Caco-2 (cell line): ENCODE data around the gene CDPF1. TPM values are rescaled to one million over a fixed set of nuclear protein-coding genes. Genes with fewer than 3 reads are reported as not detected.

ENCODE experiments used
- BruUV-seq: library from RNA; stranded (reverse); fragments of 400-500 nt; replicated peaks from 2 replicates; lab custom pipeline; 2021; lab: Mats Ljungman, UMichigan
- CTCF ChIA-PET: fragments of 300-600 bp; sonication (Branson Sonifier 250); formaldehyde crosslinking; loops from one replicate; lab custom pipeline; 2022; ENCODE audit warnings: antibody characterized with exemption; lab: Charles Lee
- POLR2A ChIA-PET: fragments of 300-600 bp; sonication (Branson Sonifier 250); formaldehyde crosslinking; loops from one replicate; lab custom pipeline; 2022; ENCODE audit warnings: antibody characterized with exemption; lab: Charles Lee
- DNase-seq, 2 experiments: peaks; one replicate each; pipeline versions ENCODE4 v3.0.0 to v3.0.0-alpha.2; 2020 to 2022
- H3K27me3 ChIP-seq: replicated peaks from 2 replicates; pipeline ENCODE4 v1.6.0; 2011; ENCODE audit warnings: low read length; ENCODE audit not compliant: control insufficient read depth, insufficient read depth
- H3K36me3 ChIP-seq: 2 replicates; pipeline ENCODE4 v1.5.1; 2011; ENCODE audit warnings: low read length; ENCODE audit not compliant: control insufficient read depth, insufficient read depth
- H3K4me1 ChIP-seq: fragments of 250-450 bp; sonication (Bioruptor Pico); 2 replicates; pipeline ENCODE4 v1.5.1; 2020; ENCODE audit warnings: mild to moderate bottlenecking
- H3K4me3 ChIP-seq: 2 replicates; pipeline ENCODE4 v1.5.1; 2011; ENCODE audit warnings: low read depth, mild to moderate bottlenecking, control low read depth, low read length
- H3K9me3 ChIP-seq: fragments of 250-450 bp; sonication (Bioruptor Pico); 2 replicates; pipeline ENCODE4 v1.5.1; 2020; ENCODE audit warnings: mild to moderate bottlenecking, moderate library complexity
- H3K27ac Mint-ChIP-seq: one replicate; pipeline ENCODE4 v1.8.0; 2022; ENCODE audit warnings: mixed read lengths; ENCODE audit not compliant: unreplicated experiment
- H3K27me3 Mint-ChIP-seq: one replicate; pipeline ENCODE4 v1.8.0; 2022; ENCODE audit warnings: mixed read lengths; ENCODE audit not compliant: insufficient read depth, unreplicated experiment
- H3K36me3 Mint-ChIP-seq: one replicate; pipeline ENCODE4 v1.8.0; 2022; ENCODE audit warnings: mild to moderate bottlenecking, mixed read lengths; ENCODE audit not compliant: insufficient read depth, unreplicated experiment
- H3K4me1 Mint-ChIP-seq: one replicate; pipeline ENCODE4 v1.8.0; 2022; ENCODE audit warnings: low read depth, mixed read lengths; ENCODE audit not compliant: unreplicated experiment
- H3K4me3 Mint-ChIP-seq: one replicate; pipeline ENCODE4 v1.8.0; 2022; ENCODE audit warnings: mild to moderate bottlenecking, moderate library complexity, mixed read lengths; ENCODE audit not compliant: unreplicated experiment
- H3K9me3 Mint-ChIP-seq: one replicate; pipeline ENCODE4 v1.8.0; 2022; ENCODE audit warnings: mixed read lengths; ENCODE audit not compliant: unreplicated experiment
- CTCF ChIP-seq, 2 experiments: fragments of 200-600 bp in 1 of 2; IDR thresholded peaks; 1 replicate in 1 of 2; 2 replicates in 1 of 2; pipeline versions ENCODE4 v1.5.1 to v1.8.0; 2011 to 2022; ENCODE audit warnings: antibody characterized with exemption in 1 of 2, control low read depth in 1 of 2, inconsistent platforms in 1 of 2, low read depth in 1 of 2, low read length in 1 of 2, mild to moderate bottlenecking in 1 of 2, moderate library complexity in 1 of 2; ENCODE audit not compliant: insufficient read depth in 1 of 2, severe bottlenecking in 1 of 2, unreplicated experiment in 1 of 2
- intact Hi-C: fragments of 100-400 bp; cut with micrococcal nuclease; formaldehyde crosslinking; loops from one replicate; pipeline ENCODE4 v1.10.0; 2022; ENCODE audit not compliant: unreplicated experiment
- total RNA-seq: library from RNA; stranded (reverse); gene quantifications from 2 replicates; pipeline ENCODE4 v1.2.3, GENCODE V29; 2022

CDPF1 gene
- total RNA-seq, 1 experiment from 2014 or later, result 7.2 TPM

- H3K4me3 ChIP-seq, result no peak overlapping the region
- no peak overlapping the region for H3K4me3 Mint-ChIP-seq
- H3K27ac Mint-ChIP-seq, result no peak overlapping the region
- no peak for TF ChIP-seq CTCF (IDR thresholded peaks at IDR 0.05; ENCODE audit: insufficient read depth in 1 of 2, low read depth in 1 of 2, low read length in 1 of 2, severe bottlenecking in 1 of 2, unreplicated experiment in 1 of 2)
- no peaks in the 10 kb centered on the region for H3K4me1 ChIP-seq
- ChIA-PET POLR2A (no interaction called here), CTCF (no interaction called here)
- no peak for DNase-seq
- H3K9me3 ChIP-seq, result peaks cover 8% of the 10 kb centered on the region
- no peaks in the 10 kb centered on the region for H3K27me3 Mint-ChIP-seq
- H3K36me3 Mint-ChIP-seq, result peaks cover 8% of the 10 kb centered on the region
- no peaks in the 10 kb centered on the region for H3K4me1 Mint-ChIP-seq
- no peaks in the 10 kb centered on the region for H3K36me3 ChIP-seq
- no TSS peak for BruUV-seq
- H3K27me3 ChIP-seq, result no peaks in the 10 kb centered on the region
- H3K9me3 Mint-ChIP-seq, result peaks cover 14% of the 10 kb centered on the region
- intact Hi-C loops, result no loop called here
Measured at GRCh38 chr22:46214149-46214548, 35.9 kb downstream of the CDPF1 start.

DNA sequence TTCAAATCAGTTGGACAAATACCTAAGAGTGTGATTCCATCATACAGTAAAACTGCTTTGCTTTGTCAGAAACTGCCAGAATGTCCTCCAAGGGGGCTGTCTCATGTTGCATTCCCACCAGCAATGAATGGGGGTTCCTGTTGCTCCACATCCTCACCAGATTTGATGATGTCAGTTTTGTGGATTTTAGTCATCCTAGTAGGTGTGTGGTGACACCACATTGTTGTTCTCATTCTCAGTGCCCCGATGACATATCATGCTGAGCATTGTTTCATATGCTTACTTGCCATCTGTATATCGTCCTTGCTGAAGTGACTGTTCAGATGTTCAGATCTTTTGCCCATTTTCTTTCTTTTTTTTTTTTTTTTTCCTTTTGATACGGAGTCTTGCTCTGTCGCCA is 37.0 kb downstream of the CDPF1 start:
- peaks cover 24% of the 10 kb centered on the region for H3K9me3 Mint-ChIP-seq

GRCh38 chr22:46212195-46212594 is 37.9 kb downstream of the CDPF1 start:
- H3K36me3 ChIP-seq, result no peaks in the 10 kb centered on the region
- ChIA-PET POLR2A (no interaction called here), CTCF (no interaction called here)
- H3K4me3 ChIP-seq, result no peak overlapping the region
- intact Hi-C loops, result no loop called here
- Mint-ChIP-seq H3K4me3 (no peak overlapping the region), H3K27ac (no peak overlapping the region), H3K9me3 (peaks cover 24% of the 10 kb centered on the region), H3K36me3 (peaks cover 17% of the 10 kb centered on the region), H3K4me1 (no peaks in the 10 kb centered on the region), H3K27me3 (no peaks in the 10 kb centered on the region)
- no peaks in the 10 kb centered on the region for H3K4me1 ChIP-seq
- no peaks in the 10 kb centered on the region for H3K27me3 ChIP-seq
- no peak for DNase-seq
- H3K9me3 ChIP-seq, result peaks cover 21% of the 10 kb centered on the region
- BruUV-seq, result no TSS peak
- TF ChIP-seq CTCF (IDR thresholded peaks at IDR 0.05; ENCODE audit: insufficient read depth in 1 of 2, low read depth in 1 of 2, low read length in 1 of 2, severe bottlenecking in 1 of 2, unreplicated experiment in 1 of 2), result no peak

More for the DNA sequence above, 37.0 kb downstream of the CDPF1 start:
- intact Hi-C loops, result no loop called here
- Histone ChIP-seq H3K36me3 (no peaks in the 10 kb centered on the region), H3K9me3 (peaks cover 17% of the 10 kb centered on the region), H3K4me3 (no peak overlapping the region), H3K27me3 (no peaks in the 10 kb centered on the region), H3K4me1 (no peaks in the 10 kb centered on the region)
- no peak overlapping the region for H3K4me3 Mint-ChIP-seq
- no peaks in the 10 kb centered on the region for H3K4me1 Mint-ChIP-seq
- H3K27me3 Mint-ChIP-seq, result no peaks in the 10 kb centered on the region
- peaks cover 17% of the 10 kb centered on the region for H3K36me3 Mint-ChIP-seq
- no peak overlapping the region for H3K27ac Mint-ChIP-seq
- ChIA-PET POLR2A (interaction anchor here (0.7 kb wide), 1 partner anchor 119 kb away, joined by 8 read pairs; no protein-coding TSS in a partner anchor), CTCF (no interaction called here)
- BruUV-seq, result no TSS peak
- no peak for TF ChIP-seq CTCF (IDR thresholded peaks at IDR 0.05; ENCODE audit: insufficient read depth in 1 of 2, low read depth in 1 of 2, low read length in 1 of 2, severe bottlenecking in 1 of 2, unreplicated experiment in 1 of 2)
- DNase-seq, result no peak
